Activated T-helper 9 cell treated with anti-CD3 and anti-CD28 coated beads, Interleukin-2, amount 50 U/mL, for 16 hours (primary cell): ENCODE measurements around the gene ZNF511.

Experiments used
- DNase-seq: peaks from one replicate; pipeline ENCODE4 v3.0.0-alpha.2; 2020; ENCODE audit warnings: low read depth

The ZNF511 gene

GRCh38 chr10:133292919-133293809 lies 15.6 kb upstream of the ZNF511 start:
- no peak for DNase-seq

GRCh38 chr10:133293810-133294119 lies 14.9 kb upstream of the ZNF511 start:
- no peak for DNase-seq

GRCh38 chr10:133294189-133294588 lies 14.5 kb upstream of the ZNF511 start:
- no peak for DNase-seq

- DNase-seq, result no peak
Observed at GRCh38 chr10:133295426-133296320, 13.0 kb upstream of the ZNF511 start.

GRCh38 chr10:133297504-133297903 lies 11.2 kb upstream of the ZNF511 start:
- DNase-seq, result no peak

GRCh38 chr10:133298466-133298865 lies 10.2 kb upstream of the ZNF511 start:
- no peak for DNase-seq

GRCh38 chr10:133299224-133299623 lies 9.5 kb upstream of the ZNF511 start:
- no peak for DNase-seq

GRCh38 chr10:133299738-133300137 lies 9.0 kb upstream of the ZNF511 start:
- DNase-seq, result no peak

GRCh38 chr10:133302230-133302629 lies 6.5 kb upstream of the ZNF511 start:
- DNase-seq, result no peak

- DNase-seq, result no peak
Observed at GRCh38 chr10:133303206-133303605, 5.5 kb upstream of the ZNF511 start.

- DNase-seq, result no peak
Observed at GRCh38 chr10:133306097-133306476, 2.6 kb upstream of the ZNF511 start.

- DNase-seq, result no peak
Observed at GRCh38 chr10:133306941-133307379, 1.8 kb upstream of the ZNF511 start.

GRCh38 chr10:133307776-133308420 lies 816 bp upstream of the ZNF511 start:
- peak; percentile 76 for DNase-seq

GRCh38 chr10:133309100-133309719 lies 496 bp downstream of the ZNF511 start:
- DNase-seq, result peak; percentile 91

GRCh38 chr10:133309720-133310398 lies 1.1 kb downstream of the ZNF511 start:
- DNase-seq, result no peak

GRCh38 chr10:133310399-133310755 lies 1.7 kb downstream of the ZNF511 start:
- DNase-seq, result no peak

- no peak for DNase-seq
Observed at GRCh38 chr10:133310789-133311188, 2.1 kb downstream of the ZNF511 start.

- no peak for DNase-seq
Observed at GRCh38 chr10:133311570-133311969, 2.9 kb downstream of the ZNF511 start.

- no peak for DNase-seq
Observed at GRCh38 chr10:133312016-133312768, 3.5 kb downstream of the ZNF511 start.

- no peak for DNase-seq
Observed at GRCh38 chr10:133312769-133313145, 4.0 kb downstream of the ZNF511 start.

- no peak for DNase-seq
Observed at GRCh38 chr10:133313192-133313591, 4.5 kb downstream of the ZNF511 start.
